Fibroblast of lung (primary cell): ENCODE results near the gene CREM. TPM values are rescaled to one million over a fixed set of nuclear protein-coding genes. Genes with fewer than 3 reads are reported as not detected.

Experiments
- DNase-seq, 2 donors: peaks; one replicate each; pipeline versions ENCODE4 v3.0.0 to v3.0.0-alpha.2; 2010; ENCODE audit warnings: low read depth in 2 of 2
- H2AFZ ChIP-seq: 2 replicates; pipeline ENCODE4 v1.5.1; 2012; ENCODE audit warnings: low read length, control low read depth, inconsistent platforms
- H3K27ac ChIP-seq: 2 replicates; pipeline ENCODE4 v1.5.1; 2011; ENCODE audit warnings: low read length, control low read depth; ENCODE audit not compliant: insufficient read depth
- H3K27me3 ChIP-seq: 2 replicates; pipeline ENCODE4 v1.5.1; 2011; ENCODE audit warnings: mild to moderate bottlenecking, low read length; ENCODE audit not compliant: control insufficient read depth, insufficient read depth
- H3K36me3 ChIP-seq: 2 replicates; pipeline ENCODE4 v1.5.1; 2011; ENCODE audit warnings: low read length; ENCODE audit not compliant: control insufficient read depth, insufficient read depth
- H3K4me1 ChIP-seq: 2 replicates; pipeline ENCODE4 v1.5.1; 2011; ENCODE audit warnings: low read length; ENCODE audit not compliant: control insufficient read depth, insufficient read depth; ENCODE audit errors: extremely low read depth
- H3K4me2 ChIP-seq: 2 replicates; pipeline ENCODE4 v1.5.1; 2011; ENCODE audit warnings: low read length, control low read depth; ENCODE audit not compliant: insufficient read depth; ENCODE audit errors: extremely low read depth
- H3K4me3 ChIP-seq, 4 experiments: fragments of 200-600 bp in 1 of 4; sonication (generic) in 1 of 4; replicated peaks in 1 of 4; 2 replicates each; pipeline ENCODE4 v1.5.1; 2011 to 2016; ENCODE audit warnings: low read length in 4 of 4, low read depth in 3 of 4, mild to moderate bottlenecking in 3 of 4, control low read depth in 2 of 4, inconsistent platforms in 1 of 4, mixed read lengths in 1 of 4; ENCODE audit not compliant: insufficient read depth in 1 of 4; ENCODE audit errors: control extremely low read depth in 1 of 4
- H3K79me2 ChIP-seq: 2 replicates; pipeline ENCODE4 v1.5.1; 2012; ENCODE audit warnings: mild to moderate bottlenecking, low read length, inconsistent platforms; ENCODE audit not compliant: control insufficient read depth, insufficient read depth
- H3K9ac ChIP-seq: 2 replicates; pipeline ENCODE4 v1.5.1; 2011; ENCODE audit warnings: mild to moderate bottlenecking, low read length, control low read depth; ENCODE audit not compliant: insufficient read depth
- H3K9me3 ChIP-seq: 2 replicates; pipeline ENCODE4 v1.5.1; 2012; ENCODE audit warnings: low read depth, low read length; ENCODE audit not compliant: control insufficient read depth, insufficient read depth
- H4K20me1 ChIP-seq: 2 replicates; pipeline ENCODE4 v1.5.1; 2011; ENCODE audit warnings: low read length; ENCODE audit not compliant: control insufficient read depth, insufficient read depth; ENCODE audit errors: extremely low read depth
- EZH2 ChIP-seq: IDR thresholded peaks from 2 replicates; pipeline ENCODE4 v1.5.1; 2012; ENCODE audit warnings: low read length, control low read depth, mild to moderate bottlenecking; ENCODE audit errors: missing control alignments
- polyA plus RNA-seq, 2 donors: library from polyadenylated mRNA; depleted of rRNA in 1 of 2; stranded (reverse) in 1 of 2; unstranded in 1 of 2; fragments of >200 nt; gene quantifications; 2 replicates each; pipeline ENCODE4 v1.2.1, GENCODE V29; 2011 to 2012; ENCODE audit warnings: missing spikeins in 1 of 2
- total RNA-seq: library from RNA; depleted of rRNA; stranded (reverse); fragments of >200 nt; gene quantifications from 2 replicates; pipeline ENCODE4 v1.2.1, GENCODE V29; 2014
- TF ChIP-seq, protein P1 (sequence below), 2 donors: IDR thresholded peaks in 1 of 2; conservative IDR thresholded peaks in 1 of 2; 1 replicate in 1 of 2; 2 replicates in 1 of 2; pipeline ENCODE4 v1.5.1; 2011 to 2012; ENCODE audit warnings: low read length in 2 of 2, control low read depth in 1 of 2, inconsistent platforms in 1 of 2, low read depth in 1 of 2, mild to moderate bottlenecking in 1 of 2

CREM gene
- total and polyA plus RNA-seq, 2 donors (not counting 1 experiment from before 2014, with no cell fraction given): 29.9 to 32.1 TPM

DNA sequence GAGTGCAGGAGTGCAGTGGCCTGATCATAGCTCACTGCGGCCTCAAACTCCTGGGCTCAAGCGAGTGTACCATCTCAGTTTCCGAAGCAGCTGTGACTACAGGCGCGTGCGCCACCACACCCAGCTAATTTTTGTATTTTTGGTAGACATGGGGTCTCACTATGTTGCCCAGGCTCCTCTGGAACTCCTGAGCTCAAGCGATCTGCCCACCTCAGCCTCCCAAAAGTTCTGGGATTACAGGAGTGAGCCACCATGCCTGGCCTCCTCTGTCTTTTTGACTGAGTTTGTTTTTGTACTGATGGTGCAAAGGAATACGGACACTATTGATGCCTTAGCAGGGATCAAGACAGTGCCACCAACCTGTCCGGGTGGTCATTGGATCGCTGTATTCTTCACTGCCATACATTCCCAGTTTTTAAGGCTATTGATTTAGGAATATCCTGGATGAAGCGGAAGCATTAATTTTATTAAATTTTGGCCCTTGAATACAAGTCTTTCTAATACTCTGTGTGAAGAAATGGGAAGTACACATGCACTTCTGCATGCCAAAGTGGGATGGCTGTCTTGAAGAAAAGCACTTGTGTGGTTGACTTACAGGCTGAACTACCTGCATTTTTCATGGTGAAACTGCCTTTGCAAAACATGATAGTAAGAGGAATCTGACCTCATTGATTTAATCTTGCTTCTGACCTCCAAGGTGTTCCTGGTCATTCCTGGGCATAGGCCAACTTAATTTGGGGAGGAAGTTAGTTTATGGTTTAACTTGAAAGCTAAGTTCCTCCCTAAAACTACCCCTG lies 34.5 kb upstream of the CREM start:
- no peak overlapping the region for H3K4me2 ChIP-seq
- H3K9me3 ChIP-seq: no peaks in the 10 kb centered on the region
- H3K27me3 ChIP-seq: peaks cover 3% of the 10 kb centered on the region
- TF ChIP-seq, protein P1, sequence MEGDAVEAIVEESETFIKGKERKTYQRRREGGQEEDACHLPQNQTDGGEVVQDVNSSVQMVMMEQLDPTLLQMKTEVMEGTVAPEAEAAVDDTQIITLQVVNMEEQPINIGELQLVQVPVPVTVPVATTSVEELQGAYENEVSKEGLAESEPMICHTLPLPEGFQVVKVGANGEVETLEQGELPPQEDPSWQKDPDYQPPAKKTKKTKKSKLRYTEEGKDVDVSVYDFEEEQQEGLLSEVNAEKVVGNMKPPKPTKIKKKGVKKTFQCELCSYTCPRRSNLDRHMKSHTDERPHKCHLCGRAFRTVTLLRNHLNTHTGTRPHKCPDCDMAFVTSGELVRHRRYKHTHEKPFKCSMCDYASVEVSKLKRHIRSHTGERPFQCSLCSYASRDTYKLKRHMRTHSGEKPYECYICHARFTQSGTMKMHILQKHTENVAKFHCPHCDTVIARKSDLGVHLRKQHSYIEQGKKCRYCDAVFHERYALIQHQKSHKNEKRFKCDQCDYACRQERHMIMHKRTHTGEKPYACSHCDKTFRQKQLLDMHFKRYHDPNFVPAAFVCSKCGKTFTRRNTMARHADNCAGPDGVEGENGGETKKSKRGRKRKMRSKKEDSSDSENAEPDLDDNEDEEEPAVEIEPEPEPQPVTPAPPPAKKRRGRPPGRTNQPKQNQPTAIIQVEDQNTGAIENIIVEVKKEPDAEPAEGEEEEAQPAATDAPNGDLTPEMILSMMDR (conservative IDR thresholded peaks at IDR 0.05 in 1 of 2, IDR thresholded peaks at IDR 0.05 in 1 of 2; ENCODE audit: low read depth in 1 of 2, low read length in 2 of 2): no peak
- no peak for TF ChIP-seq EZH2
- H2AFZ ChIP-seq: no peak overlapping the region
- H3K27ac ChIP-seq: no peak overlapping the region
- H3K79me2 ChIP-seq: peaks cover 28% of the 10 kb centered on the region
- H3K4me1 ChIP-seq: no peaks in the 10 kb centered on the region
- no peak overlapping the region for H3K4me3 ChIP-seq
- no peaks in the 10 kb centered on the region for H4K20me1 ChIP-seq
- H3K36me3 ChIP-seq: no peaks in the 10 kb centered on the region
- H3K9ac ChIP-seq: no peak overlapping the region
- no peak for DNase-seq

DNA sequence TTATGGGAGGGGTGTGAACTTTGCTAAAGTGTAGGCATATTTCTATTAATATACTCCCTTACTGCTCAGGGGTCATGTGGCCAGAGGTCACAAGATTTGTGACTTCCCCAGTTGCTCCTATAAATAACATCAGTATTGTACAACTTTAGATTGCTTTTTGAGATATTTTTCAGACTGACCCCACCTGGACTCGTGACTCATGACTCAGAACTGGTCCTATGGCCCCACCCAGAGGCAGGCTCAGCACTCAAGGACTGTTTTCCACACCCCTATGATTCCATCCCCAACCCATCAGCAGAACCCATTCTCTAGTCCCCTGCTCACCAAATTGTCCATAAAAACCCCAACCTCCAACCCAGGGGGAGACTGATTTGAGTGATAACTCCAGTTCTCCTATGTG lies 33.8 kb upstream of the CREM start:
- Histone ChIP-seq H3K9ac (no peak overlapping the region), H3K36me3 (no peaks in the 10 kb centered on the region), H3K27ac (no peak overlapping the region), H2AFZ (no peak overlapping the region), H3K4me1 (no peaks in the 10 kb centered on the region), H3K4me2 (no peak overlapping the region), H3K9me3 (no peaks in the 10 kb centered on the region), H3K27me3 (peaks cover 4% of the 10 kb centered on the region), H3K4me3 (no peak overlapping the region), H3K79me2 (peaks cover 22% of the 10 kb centered on the region), H4K20me1 (no peaks in the 10 kb centered on the region)
- TF ChIP-seq EZH2: no peak
- TF ChIP-seq, protein P1 (conservative IDR thresholded peaks at IDR 0.05 in 1 of 2, IDR thresholded peaks at IDR 0.05 in 1 of 2; ENCODE audit: low read depth in 1 of 2, low read length in 2 of 2): no peak
- no peak for DNase-seq

DNA sequence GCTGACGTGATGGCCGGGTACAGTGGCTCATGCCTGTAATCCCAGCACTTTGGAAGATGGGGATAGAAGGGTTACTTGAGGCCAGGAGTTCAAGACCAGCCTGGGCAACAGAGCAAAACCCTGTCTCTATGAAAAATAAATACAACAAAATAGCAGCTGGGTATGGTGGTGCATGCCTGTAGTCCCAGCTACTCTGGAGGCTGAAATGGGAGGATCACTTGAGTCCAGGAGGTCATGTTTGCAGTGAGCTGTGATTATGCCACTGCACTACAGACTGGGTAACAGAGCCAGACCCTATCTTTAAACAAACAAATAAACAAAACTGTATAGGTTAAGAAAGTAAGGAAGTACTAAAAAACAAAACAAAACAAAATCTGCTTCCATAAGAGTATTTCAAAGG lies 30.3 kb upstream of the CREM start:
- Histone ChIP-seq H3K27me3 (peaks cover 4% of the 10 kb centered on the region), H2AFZ (no peak overlapping the region), H3K27ac (no peak overlapping the region), H4K20me1 (no peaks in the 10 kb centered on the region), H3K4me1 (no peaks in the 10 kb centered on the region), H3K36me3 (no peaks in the 10 kb centered on the region), H3K9me3 (no peaks in the 10 kb centered on the region), H3K4me3 (no peak overlapping the region), H3K79me2 (no peaks in the 10 kb centered on the region), H3K4me2 (no peak overlapping the region), H3K9ac (no peak overlapping the region)
- TF ChIP-seq, protein P1 (conservative IDR thresholded peaks at IDR 0.05 in 1 of 2, IDR thresholded peaks at IDR 0.05 in 1 of 2; ENCODE audit: low read depth in 1 of 2, low read length in 2 of 2): no peak
- TF ChIP-seq EZH2: no peak
- DNase-seq: no peak
